SK-N-SH treated with all-trans-retinoic acid at 6 μM for 48 hours (cell line): Measurements from ENCODE around the gene DST.

ENCODE experiments used
- ATAC-seq: fragments of 200-7000 bp; cut with Tn5 transposase; 3 replicates; pipeline ENCODE4 v1.9.1; 2020; ENCODE audit warnings: mild to moderate bottlenecking, moderate library complexity
- ARNTL ChIP-seq: fragments of 450-650 bp; formaldehyde crosslinking; IDR thresholded peaks from 2 replicates; pipeline ENCODE4 v1.5.0; 2020; ENCODE audit warnings: low read depth, mild to moderate bottlenecking, moderate library complexity, borderline replicate concordance
- BACH2 ChIP-seq: fragments of 250-450 bp; sonication (Bioruptor Pico); IDR thresholded peaks from 2 replicates; pipeline ENCODE4 v1.9.0; 2021; ENCODE audit warnings: mild to moderate bottlenecking, borderline replicate concordance
- CSDC2 ChIP-seq: fragments of 250-450 bp; sonication (Bioruptor Pico); IDR thresholded peaks from 2 replicates; pipeline ENCODE4 v1.5.0; 2020; ENCODE audit warnings: mild to moderate bottlenecking, moderate library complexity
- ESRRG ChIP-seq: fragments of 250-450 bp; sonication (Bioruptor Pico); IDR thresholded peaks from 2 replicates; pipeline ENCODE4 v1.6.1; 2021; ENCODE audit warnings: mild to moderate bottlenecking
- GLIS3 ChIP-seq: fragments of 250-450 bp; sonication (Bioruptor Pico); IDR thresholded peaks from 2 replicates; pipeline ENCODE4 v1.5.0; 2020; ENCODE audit warnings: mild to moderate bottlenecking, moderate library complexity
- ISL1 ChIP-seq: fragments of 250-450 bp; sonication (Bioruptor Pico); IDR thresholded peaks from 2 replicates; pipeline ENCODE4 v2.1.2; 2022; ENCODE audit warnings: mild to moderate bottlenecking, moderate library complexity
- OSR1 ChIP-seq: fragments of 250-450 bp; sonication (Bioruptor Pico); IDR thresholded peaks from 2 replicates; pipeline ENCODE4 v1.8.0; 2022; ENCODE audit warnings: moderate library complexity, mild to moderate bottlenecking, inconsistent platforms
- RARB ChIP-seq: fragments of 250-450 bp; sonication (Bioruptor Pico); IDR thresholded peaks from 2 replicates; pipeline ENCODE4 v1.8.0; 2021; ENCODE audit warnings: mild to moderate bottlenecking, moderate library complexity
- SNAI2 ChIP-seq: fragments of 250-450 bp; sonication (Bioruptor Pico); IDR thresholded peaks from 2 replicates; pipeline ENCODE4 v1.5.0; 2020; ENCODE audit warnings: mild to moderate bottlenecking, moderate library complexity
- TCF4 ChIP-seq: fragments of 250-450 bp; sonication (Bioruptor Pico); IDR thresholded peaks from 2 replicates; pipeline ENCODE4 v1.8.0; 2021; ENCODE audit warnings: mild to moderate bottlenecking, moderate library complexity, borderline replicate concordance
- ZFP30 ChIP-seq: fragments of 450-650 bp; formaldehyde crosslinking; IDR thresholded peaks from 2 replicates; pipeline ENCODE4 v1.5.0; 2022; ENCODE audit warnings: mild to moderate bottlenecking, moderate library complexity
- ZNF565 ChIP-seq: fragments of 450-650 bp; formaldehyde crosslinking; conservative IDR thresholded peaks from 2 replicates; pipeline ENCODE4 v1.5.0; 2020; ENCODE audit warnings: low read depth, mild to moderate bottlenecking, moderate library complexity
- ZNF70 ChIP-seq: fragments of 450-650 bp; formaldehyde crosslinking; IDR thresholded peaks from 2 replicates; pipeline ENCODE4 v1.5.0; 2020; ENCODE audit warnings: mild to moderate bottlenecking, moderate library complexity
- ZNF8 ChIP-seq: fragments of 450-650 bp; formaldehyde crosslinking; IDR thresholded peaks from 2 replicates; pipeline ENCODE4 v1.5.0; 2020; ENCODE audit warnings: mild to moderate bottlenecking, moderate library complexity
- TF ChIP-seq, protein P1 (sequence below): fragments of 250-450 bp; sonication (Bioruptor Pico); IDR thresholded peaks from 2 replicates; pipeline ENCODE4 v1.5.1; 2021; ENCODE audit warnings: mild to moderate bottlenecking, moderate library complexity
- TF ChIP-seq, protein P2 (sequence below): fragments of 250-450 bp; sonication (Bioruptor Pico); IDR thresholded peaks from 2 replicates; pipeline ENCODE4 v1.8.0; 2021; ENCODE audit warnings: low read depth, mild to moderate bottlenecking, moderate library complexity, borderline replicate concordance
- TF ChIP-seq, protein P3 (sequence below): fragments of 250-450 bp; sonication (Bioruptor Pico); IDR thresholded peaks from 2 replicates; pipeline ENCODE4 v1.5.0; 2020; ENCODE audit warnings: mild to moderate bottlenecking, moderate library complexity
- TF ChIP-seq, protein P4 (sequence below): fragments of 250-450 bp; sonication (Bioruptor Pico); IDR thresholded peaks from 2 replicates; pipeline ENCODE4 v1.8.0; 2020; ENCODE audit warnings: mild to moderate bottlenecking, moderate library complexity, borderline replicate concordance

DST gene

DNA sequence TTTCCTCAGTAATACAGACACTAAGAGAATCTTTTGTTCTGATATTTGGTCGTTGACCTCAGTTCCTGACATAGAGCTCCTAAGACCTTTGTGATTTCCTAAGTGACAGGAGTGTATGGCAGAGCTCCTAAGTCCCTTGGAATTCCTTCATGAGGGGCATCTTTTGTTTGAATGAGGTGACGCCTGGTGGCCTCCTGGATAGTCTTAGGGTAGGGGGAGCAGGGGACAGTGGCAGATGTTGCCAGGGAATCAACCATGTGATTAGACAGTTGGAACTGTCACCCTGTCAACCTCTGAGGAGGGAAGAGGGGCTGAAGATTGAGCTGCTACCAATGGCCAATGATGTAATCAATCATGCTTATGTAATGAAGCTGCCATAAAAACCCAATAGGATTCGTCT, 67.0 kb downstream of the DST start (continued):
- TF ChIP-seq, protein P1, sequence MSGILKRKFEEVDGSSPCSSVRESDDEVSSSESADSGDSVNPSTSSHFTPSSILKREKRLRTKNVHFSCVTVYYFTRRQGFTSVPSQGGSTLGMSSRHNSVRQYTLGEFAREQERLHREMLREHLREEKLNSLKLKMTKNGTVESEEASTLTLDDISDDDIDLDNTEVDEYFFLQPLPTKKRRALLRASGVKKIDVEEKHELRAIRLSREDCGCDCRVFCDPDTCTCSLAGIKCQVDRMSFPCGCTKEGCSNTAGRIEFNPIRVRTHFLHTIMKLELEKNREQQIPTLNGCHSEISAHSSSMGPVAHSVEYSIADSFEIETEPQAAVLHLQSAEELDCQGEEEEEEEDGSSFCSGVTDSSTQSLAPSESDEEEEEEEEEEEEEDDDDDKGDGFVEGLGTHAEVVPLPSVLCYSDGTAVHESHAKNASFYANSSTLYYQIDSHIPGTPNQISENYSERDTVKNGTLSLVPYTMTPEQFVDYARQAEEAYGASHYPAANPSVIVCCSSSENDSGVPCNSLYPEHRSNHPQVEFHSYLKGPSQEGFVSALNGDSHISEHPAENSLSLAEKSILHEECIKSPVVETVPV = no peak

DNA sequence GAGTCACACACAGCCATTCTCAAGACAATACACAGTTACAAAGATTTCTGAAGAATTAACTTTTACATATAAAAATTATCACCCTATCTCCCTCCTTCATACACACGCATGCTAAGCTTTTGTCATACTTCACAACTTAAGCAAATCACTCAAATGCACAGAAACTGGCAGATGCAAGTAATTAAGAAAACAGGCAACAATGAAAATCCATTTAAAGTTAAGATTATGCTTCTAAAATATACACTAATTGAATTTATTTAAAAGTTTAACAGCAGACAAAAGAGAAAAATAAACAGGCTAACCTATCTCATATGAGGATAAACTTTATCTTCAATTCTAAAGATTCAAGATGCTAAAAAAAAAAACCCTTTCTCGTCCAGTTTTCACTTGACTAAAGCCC, 68.4 kb downstream of the DST start:
- ATAC-seq = peak; percentile 33; the same call in 2 of the 3 replicates
- TF ChIP-seq ARNTL (no peak), CSDC2 (CRISPR knock-in tag) (no peak), ISL1 (CRISPR knock-in tag) (no peak), SNAI2 (no peak), ZNF70 (no peak), GLIS3 (CRISPR knock-in tag) (no peak), RARB (CRISPR knock-in tag) (no peak), TCF4 (CRISPR knock-in tag) (peak; percentile 63; the same call in 1 of the 2 replicates), BACH2 (no peak), ZNF8 (CRISPR knock-in tag) (no peak)
- TF ChIP-seq, protein P2, sequence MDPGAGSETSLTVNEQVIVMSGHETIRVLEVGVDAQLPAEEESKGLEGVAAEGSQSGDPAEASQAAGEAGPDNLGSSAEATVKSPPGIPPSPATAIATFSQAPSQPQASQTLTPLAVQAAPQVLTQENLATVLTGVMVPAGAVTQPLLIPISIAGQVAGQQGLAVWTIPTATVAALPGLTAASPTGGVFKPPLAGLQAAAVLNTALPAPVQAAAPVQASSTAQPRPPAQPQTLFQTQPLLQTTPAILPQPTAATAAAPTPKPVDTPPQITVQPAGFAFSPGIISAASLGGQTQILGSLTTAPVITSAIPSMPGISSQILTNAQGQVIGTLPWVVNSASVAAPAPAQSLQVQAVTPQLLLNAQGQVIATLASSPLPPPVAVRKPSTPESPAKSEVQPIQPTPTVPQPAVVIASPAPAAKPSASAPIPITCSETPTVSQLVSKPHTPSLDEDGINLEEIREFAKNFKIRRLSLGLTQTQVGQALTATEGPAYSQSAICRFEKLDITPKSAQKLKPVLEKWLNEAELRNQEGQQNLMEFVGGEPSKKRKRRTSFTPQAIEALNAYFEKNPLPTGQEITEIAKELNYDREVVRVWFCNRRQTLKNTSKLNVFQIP (CRISPR knock-in tag) = no peak
- TF ChIP-seq, protein P3, sequence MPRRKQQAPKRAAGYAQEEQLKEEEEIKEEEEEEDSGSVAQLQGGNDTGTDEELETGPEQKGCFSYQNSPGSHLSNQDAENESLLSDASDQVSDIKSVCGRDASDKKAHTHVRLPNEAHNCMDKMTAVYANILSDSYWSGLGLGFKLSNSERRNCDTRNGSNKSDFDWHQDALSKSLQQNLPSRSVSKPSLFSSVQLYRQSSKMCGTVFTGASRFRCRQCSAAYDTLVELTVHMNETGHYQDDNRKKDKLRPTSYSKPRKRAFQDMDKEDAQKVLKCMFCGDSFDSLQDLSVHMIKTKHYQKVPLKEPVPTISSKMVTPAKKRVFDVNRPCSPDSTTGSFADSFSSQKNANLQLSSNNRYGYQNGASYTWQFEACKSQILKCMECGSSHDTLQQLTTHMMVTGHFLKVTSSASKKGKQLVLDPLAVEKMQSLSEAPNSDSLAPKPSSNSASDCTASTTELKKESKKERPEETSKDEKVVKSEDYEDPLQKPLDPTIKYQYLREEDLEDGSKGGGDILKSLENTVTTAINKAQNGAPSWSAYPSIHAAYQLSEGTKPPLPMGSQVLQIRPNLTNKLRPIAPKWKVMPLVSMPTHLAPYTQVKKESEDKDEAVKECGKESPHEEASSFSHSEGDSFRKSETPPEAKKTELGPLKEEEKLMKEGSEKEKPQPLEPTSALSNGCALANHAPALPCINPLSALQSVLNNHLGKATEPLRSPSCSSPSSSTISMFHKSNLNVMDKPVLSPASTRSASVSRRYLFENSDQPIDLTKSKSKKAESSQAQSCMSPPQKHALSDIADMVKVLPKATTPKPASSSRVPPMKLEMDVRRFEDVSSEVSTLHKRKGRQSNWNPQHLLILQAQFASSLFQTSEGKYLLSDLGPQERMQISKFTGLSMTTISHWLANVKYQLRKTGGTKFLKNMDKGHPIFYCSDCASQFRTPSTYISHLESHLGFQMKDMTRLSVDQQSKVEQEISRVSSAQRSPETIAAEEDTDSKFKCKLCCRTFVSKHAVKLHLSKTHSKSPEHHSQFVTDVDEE (CRISPR knock-in tag) = peak; percentile 38; the same call in 1 of the 2 replicates
- TF ChIP-seq, protein P4, sequence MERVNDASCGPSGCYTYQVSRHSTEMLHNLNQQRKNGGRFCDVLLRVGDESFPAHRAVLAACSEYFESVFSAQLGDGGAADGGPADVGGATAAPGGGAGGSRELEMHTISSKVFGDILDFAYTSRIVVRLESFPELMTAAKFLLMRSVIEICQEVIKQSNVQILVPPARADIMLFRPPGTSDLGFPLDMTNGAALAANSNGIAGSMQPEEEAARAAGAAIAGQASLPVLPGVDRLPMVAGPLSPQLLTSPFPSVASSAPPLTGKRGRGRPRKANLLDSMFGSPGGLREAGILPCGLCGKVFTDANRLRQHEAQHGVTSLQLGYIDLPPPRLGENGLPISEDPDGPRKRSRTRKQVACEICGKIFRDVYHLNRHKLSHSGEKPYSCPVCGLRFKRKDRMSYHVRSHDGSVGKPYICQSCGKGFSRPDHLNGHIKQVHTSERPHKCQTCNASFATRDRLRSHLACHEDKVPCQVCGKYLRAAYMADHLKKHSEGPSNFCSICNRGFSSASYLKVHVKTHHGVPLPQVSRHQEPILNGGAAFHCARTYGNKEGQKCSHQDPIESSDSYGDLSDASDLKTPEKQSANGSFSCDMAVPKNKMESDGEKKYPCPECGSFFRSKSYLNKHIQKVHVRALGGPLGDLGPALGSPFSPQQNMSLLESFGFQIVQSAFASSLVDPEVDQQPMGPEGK (CRISPR knock-in tag) = no peak

DNA sequence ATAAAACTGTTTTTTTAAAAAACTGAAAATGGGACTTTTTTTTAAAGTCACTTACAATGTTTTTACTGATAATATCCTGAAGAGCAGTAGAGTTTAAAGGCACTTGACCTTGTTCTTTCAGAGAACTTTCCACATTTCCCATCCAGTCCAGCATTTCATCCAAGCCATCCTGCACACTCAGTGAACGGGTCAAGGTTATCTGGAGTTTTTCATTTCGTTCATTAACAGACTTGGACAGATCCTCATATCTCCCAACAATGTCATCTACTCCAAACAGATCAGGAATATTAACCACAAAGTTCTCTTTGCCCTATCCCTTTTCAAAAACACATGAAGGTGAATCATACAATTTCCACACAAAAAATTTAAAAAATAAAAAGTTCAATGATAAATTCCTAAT, 69.1 kb downstream of the DST start:
- TF ChIP-seq, protein P3 (CRISPR knock-in tag) = no peak
- TF ChIP-seq ZFP30 (CRISPR knock-in tag) (no peak), ARNTL (no peak), OSR1 (no peak), ISL1 (CRISPR knock-in tag) (peak; percentile 52), ESRRG (CRISPR knock-in tag) (no peak), GLIS3 (CRISPR knock-in tag) (no peak), TCF4 (CRISPR knock-in tag) (no peak), ZNF565 (CRISPR knock-in tag) (no peak)
- TF ChIP-seq, protein P4 (CRISPR knock-in tag) = 0 out of 2 replicates have a peak, but pooled peaks have one; percentile 41
- peak; percentile 72 for ATAC-seq
